ENCODE results near the gene KIF6. TPM values are rescaled to one million over a fixed set of nuclear protein-coding genes. Genes with fewer than 3 reads are reported as not detected.

The KIF6 gene
- total and polyA plus RNA-seq, 2 of the 8 experiments (the other 6 are each of a cell fraction or from before 2014, with no cell fraction given), result 0.53 to 0.65 TPM

GRCh38 chr6:39476670-39477069 lies 248.5 kb downstream of the KIF6 start:
- no peaks in the 10 kb centered on the region for H3K9me3 ChIP-seq (ENCODE audit: insufficient read depth in 2 of 2, low read depth in 1 of 2, low read length in 1 of 2)
- H2BK120ac ChIP-seq (replicated peaks; ENCODE audit: low read depth, low read length), result no peak overlapping the region
- H4K20me1 ChIP-seq (replicated peaks in 1 of 2; ENCODE audit: control insufficient read depth in 1 of 2, insufficient read depth in 2 of 2, low read length in 2 of 2), result no peaks in the 10 kb centered on the region
- H3K4me2 ChIP-seq (ENCODE audit: insufficient read depth in 1 of 2, low read depth in 2 of 2, low read length in 2 of 2), result no peak overlapping the region
- H4K91ac ChIP-seq (replicated peaks; ENCODE audit: insufficient read length, low read length), result no peak overlapping the region
- no peak overlapping the region for H3K56ac ChIP-seq (replicated peaks; ENCODE audit: insufficient read length, low read depth, low read length)
- WGBS, 2 experiments (ENCODE audit: extremely low coverage in 1 of 2, insufficient coverage in 1 of 2, insufficient read length in 1 of 2, insufficient replicate concordance in 2 of 2, low coverage in 1 of 2, low lambda C conversion rate in 2 of 2, missing lambda C conversion rate in 1 of 2), result 82% methylated on average over 1 of the region's 1 CpG; no CpG with 5 or more reads in 1 of the 2 experiments
- H2BK20ac ChIP-seq (ENCODE audit: low read length), result no peak overlapping the region
- H2AK5ac ChIP-seq (ENCODE audit: low read depth, low read length), result no peak overlapping the region
- H3K4ac ChIP-seq (replicated peaks; ENCODE audit: insufficient read length, low read depth, low read length), result no peak overlapping the region
- no peaks in the 10 kb centered on the region for H3K79me1 ChIP-seq (ENCODE audit: low read depth, low read length)
- H4K8ac ChIP-seq (ENCODE audit: extremely low read depth, insufficient read depth, low read length), result no peak overlapping the region
- no peak overlapping the region for H3K23ac ChIP-seq (ENCODE audit: insufficient read length)
- no peaks in the 10 kb centered on the region for H3K23me2 ChIP-seq (ENCODE audit: low read depth, low read length)
- no peak overlapping the region for H3K9ac ChIP-seq (replicated peaks in 1 of 4; ENCODE audit: extremely low read depth in 1 of 4, low read depth in 3 of 4, low read length in 3 of 4)
- FAIRE-seq, result no peak
- no peaks in the 10 kb centered on the region for H3K4me1 ChIP-seq (replicated peaks in 1 of 4; ENCODE audit: control insufficient read depth in 3 of 4, insufficient read depth in 4 of 4, low read length in 3 of 4)
- H3K14ac ChIP-seq (ENCODE audit: insufficient read length), result no peak overlapping the region
- ChIA-PET POLR2A (ENCODE audit: partially characterized antibody) (no interaction called here), CTCF (ENCODE audit: partially characterized antibody) (interaction anchor here (0.6 to 1.1 kb wide), 2 partner anchors 11 to 751 kb away, joined by 3 to 4 read pairs; no protein-coding TSS in a partner anchor)
- H2BK15ac ChIP-seq (ENCODE audit: low read length), result no peak overlapping the region
- no peaks in the 10 kb centered on the region for H3K36me3 ChIP-seq (ENCODE audit: control insufficient read depth in 2 of 4, insufficient read depth in 4 of 4, low read length in 3 of 4)
- no peak for DNase-seq (ENCODE audit: low read depth in 1 of 2, low spot score in 2 of 2)
- no peak overlapping the region for H2BK12ac ChIP-seq (ENCODE audit: low read depth, low read length)
- H2AFZ ChIP-seq (ENCODE audit: low read length), result no peak overlapping the region
- H3K27me3 ChIP-seq (replicated peaks in 1 of 4; ENCODE audit: control insufficient read depth in 3 of 4, extremely low read depth in 1 of 4, insufficient read depth in 3 of 4, low read length in 3 of 4), result peaks cover 0 to 1% (median 0%) of the 10 kb centered on the region in 4 experiments; a peak in 1 of 7 replicates
- H3K79me2 ChIP-seq (ENCODE audit: control insufficient read depth in 1 of 2, insufficient read depth in 2 of 2, low read length in 2 of 2), result no peaks in the 10 kb centered on the region
- no peak overlapping the region for H2BK5ac ChIP-seq (ENCODE audit: low read depth, low read length)
- no peak overlapping the region for H3K18ac ChIP-seq (ENCODE audit: extremely low read depth, low read length)
- H3K27ac ChIP-seq (ENCODE audit: low read depth, low read length), result no peak overlapping the region
- no peak overlapping the region for H4K5ac ChIP-seq (ENCODE audit: insufficient read length, low read depth, low read length)
- H3K4me3 ChIP-seq (ENCODE audit: extremely low read depth in 1 of 4, insufficient read depth in 2 of 4, low read depth in 3 of 4, low read length in 4 of 4), result no peak overlapping the region
- TF ChIP-seq MAX (IDR thresholded peaks at IDR 0.05) (no peak), SUZ12 (IDR thresholded peaks at IDR 0.05; ENCODE audit: low read length) (no peak), BACH1 (IDR thresholded peaks at IDR 0.05; ENCODE audit: low read length) (no peak), RXRA (IDR thresholded peaks at IDR 0.05; ENCODE audit: insufficient read depth, low read depth, low read length) (no peak), MAFK (IDR thresholded peaks at IDR 0.05; ENCODE audit: low read depth, low read length) (no peak), ASH2L (IDR thresholded peaks at IDR 0.05; ENCODE audit: low read length) (no peak), SIN3A (conservative IDR thresholded peaks at IDR 0.05 in 1 of 2, IDR thresholded peaks at IDR 0.05 in 1 of 2; ENCODE audit: low read depth in 1 of 2, low read length in 2 of 2) (no peak), RAD21 (IDR thresholded peaks at IDR 0.05 in 1 of 2, conservative IDR thresholded peaks at IDR 0.05 in 1 of 2; ENCODE audit: low read depth in 2 of 2, low read length in 2 of 2) (no peak), HDAC2 (IDR thresholded peaks at IDR 0.05; ENCODE audit: borderline replicate concordance in 1 of 2, low read depth in 2 of 2, low read length in 2 of 2) (no peak), SAP30 (IDR thresholded peaks at IDR 0.05; ENCODE audit: insufficient read depth, insufficient replicate concordance, low read length) (no peak), NRF1 (IDR thresholded peaks at IDR 0.05; ENCODE audit: low read depth, low read length) (no peak), BRCA1 (IDR thresholded peaks at IDR 0.05; ENCODE audit: low read depth, low read length) (no peak), RNF2 (IDR thresholded peaks at IDR 0.05; ENCODE audit: borderline replicate concordance, low read depth, low read length, missing control alignments, poor library complexity, severe bottlenecking) (no peak)

All from H1 (cell line).